Right renal cortex interstitium (tissue), 3 donors: ENCODE measurements around the gene HOXC5. TPM values are rescaled to one million over a fixed set of nuclear protein-coding genes. Genes with fewer than 3 reads are reported as not detected.

Source experiments
- DNase-seq, 3 donors: peaks; one replicate each; pipeline ENCODE4 v3.0.0-alpha.2; 2013; ENCODE audit warnings: low read depth in 3 of 3, low spot score in 2 of 3
- polyA plus RNA-seq, 3 donors: library from polyadenylated mRNA; unstranded; fragments of 120-200 nt; gene quantifications; one replicate each; pipeline ENCODE4 v1.2.1, GENCODE V29; 2013; ENCODE audit not compliant: insufficient read length in 3 of 3

Gene HOXC5
- polyA plus RNA-seq, 3 donors = 0.93 to 1.4 (median 1.4) TPM

DNA sequence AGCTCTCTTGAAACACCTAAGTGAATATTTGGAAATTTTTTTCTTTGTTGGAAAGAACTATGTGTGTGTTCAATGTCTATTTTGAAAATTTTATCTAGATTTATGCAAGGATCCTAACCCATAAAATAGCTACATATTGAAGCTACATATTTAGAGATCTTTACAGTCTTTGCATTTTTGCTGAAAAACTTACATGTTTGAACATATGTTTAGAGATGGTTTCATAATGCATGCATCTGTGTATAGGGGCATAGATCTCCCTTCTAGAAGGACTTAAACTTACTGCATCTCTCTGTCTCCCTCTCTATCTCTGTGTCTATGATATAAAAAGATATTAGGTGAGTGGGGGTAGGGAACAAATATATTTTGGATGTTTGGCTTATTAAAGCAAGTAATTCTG is 12.6 kb downstream of the HOXC5 start:
- DNase-seq = no peak

DNA sequence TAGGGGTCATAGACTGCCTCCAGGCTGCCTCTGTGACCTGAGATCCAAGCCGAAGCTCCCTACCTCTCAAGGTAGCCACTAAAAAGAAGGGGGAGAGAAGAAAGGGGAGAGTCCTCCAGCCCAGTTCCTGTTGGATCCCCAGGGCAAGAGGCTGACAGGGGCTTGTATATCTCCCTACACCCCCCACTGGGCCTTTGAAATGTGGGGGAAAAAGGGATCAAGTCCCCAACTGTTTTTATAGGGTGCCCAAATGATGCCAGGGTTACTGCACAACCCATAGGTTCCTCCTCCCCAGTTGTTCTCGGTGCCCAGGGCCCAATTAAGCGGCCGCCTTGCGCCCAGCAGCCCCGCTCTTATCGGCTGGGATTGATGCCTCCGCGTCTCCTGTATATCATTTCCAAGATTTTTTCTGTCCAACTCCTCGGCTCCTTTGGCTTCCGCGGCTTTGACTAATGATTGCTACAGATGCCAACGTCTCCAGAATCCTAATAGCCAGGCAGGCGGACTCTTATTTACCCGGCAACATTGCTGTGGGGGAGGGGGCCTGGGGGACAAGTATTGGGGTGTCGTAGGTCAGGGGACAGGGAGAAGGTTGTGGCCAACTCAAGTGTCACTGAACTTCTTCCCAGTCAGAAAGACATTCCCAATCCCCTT is 13.1 kb downstream of the HOXC5 start:
- no peak for DNase-seq

DNA sequence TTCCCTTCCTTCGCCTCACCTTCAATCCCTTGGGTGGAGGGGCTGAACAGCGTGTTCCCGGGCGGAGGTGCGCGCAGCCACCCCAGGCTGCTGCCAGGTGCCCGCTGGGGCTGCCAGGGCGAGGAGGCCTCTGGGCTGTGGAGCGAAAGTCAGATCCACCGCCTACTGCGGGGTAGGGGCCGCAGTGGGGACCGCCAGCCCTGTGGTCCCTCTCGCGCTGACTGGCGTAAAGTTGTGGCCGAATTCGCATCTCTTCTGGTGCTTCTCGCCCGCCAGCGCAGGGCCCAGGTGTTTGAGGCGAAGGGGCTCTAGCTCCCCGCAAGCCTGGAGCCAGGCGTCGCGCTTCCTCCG is 13.9 kb downstream of the HOXC5 start:
- DNase-seq = no peak

DNA sequence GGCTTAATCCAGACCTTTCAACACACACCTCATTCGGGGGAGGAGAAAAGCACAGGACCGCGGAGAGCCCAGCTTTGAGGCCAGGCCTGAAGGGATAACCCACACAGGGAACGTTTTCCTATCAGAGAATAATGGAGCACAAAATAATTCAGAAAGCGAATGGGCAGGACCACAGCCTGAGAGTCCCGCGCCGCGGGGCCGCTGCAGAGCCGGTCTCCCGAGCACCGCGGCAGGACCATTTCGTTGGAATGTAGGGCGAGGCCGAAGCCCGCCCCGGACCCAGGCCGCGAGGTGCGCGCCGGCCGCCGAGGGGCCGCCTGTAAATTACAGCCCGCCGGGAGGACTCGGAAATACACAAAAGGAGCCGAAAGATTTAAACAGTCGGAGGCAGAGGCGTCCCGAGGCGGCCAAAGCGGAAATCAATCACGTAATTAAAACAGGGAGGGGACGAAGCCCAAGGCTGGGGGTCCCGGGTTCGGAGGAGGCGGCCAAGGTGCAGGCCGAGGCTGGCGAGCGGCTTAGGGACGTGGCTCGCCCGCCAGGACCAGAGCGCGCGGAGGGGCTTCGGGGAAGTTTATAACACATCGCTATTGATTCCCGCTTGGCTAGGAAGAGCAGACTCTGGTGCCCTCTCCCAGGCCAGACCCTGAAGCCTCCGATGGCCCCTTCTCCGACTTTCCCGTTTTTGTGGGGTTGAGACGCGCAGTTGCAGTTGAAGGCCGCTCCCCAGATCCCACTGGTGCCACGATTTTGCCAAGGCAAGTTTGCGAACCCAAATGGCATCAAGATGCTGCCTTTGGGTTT is 14.5 kb downstream of the HOXC5 start:
- no peak for DNase-seq

DNA sequence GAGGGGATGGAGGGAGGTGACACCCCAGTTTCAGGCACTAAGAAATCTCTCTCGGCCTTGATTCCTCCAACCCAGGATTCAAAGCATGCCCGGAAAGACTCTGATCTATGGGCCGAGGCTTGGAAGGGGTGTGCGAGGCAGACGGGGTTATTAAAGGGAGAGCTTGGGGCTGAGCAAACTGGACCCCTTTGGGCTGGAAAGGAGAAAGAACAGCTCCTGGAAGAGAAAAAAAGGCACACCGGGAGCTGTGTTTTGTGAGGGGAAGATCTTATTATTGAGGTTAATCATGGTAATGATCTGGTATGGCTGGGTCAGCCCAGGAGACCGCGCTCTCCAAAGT is 15.1 kb downstream of the HOXC5 start:
- no peak for DNase-seq

DNA sequence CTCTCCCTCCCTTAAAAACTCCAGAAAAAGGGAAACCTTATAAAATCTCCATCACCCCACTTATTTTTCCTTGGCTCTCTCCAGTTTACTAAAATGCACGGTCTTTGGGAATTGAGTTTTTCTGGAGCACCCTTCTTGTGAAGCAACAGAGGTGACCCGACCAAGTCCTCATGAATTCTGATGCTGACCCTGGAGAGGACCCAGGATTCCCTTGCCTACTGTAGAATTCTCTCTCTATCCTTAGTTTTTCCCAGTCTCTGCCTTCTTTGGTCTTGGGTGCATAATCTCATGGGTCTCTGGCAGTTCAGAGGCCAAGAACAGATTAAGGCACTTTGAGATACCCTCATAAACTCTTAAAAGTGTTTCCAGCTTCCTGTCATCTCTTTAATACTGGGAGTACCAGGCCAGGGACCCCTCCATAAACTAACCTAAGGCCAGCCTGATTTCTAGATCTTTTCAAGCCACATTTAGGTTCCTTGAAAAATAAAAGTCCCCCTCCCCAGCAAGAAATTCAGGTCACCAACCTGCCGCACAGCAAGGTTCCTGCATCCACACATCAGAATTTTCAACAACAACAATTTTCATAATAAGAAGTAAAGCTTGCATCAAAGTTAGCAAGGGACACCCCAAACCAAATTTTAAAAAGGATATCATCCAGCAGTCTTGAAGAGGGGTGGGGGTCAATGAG is 15.7 kb downstream of the HOXC5 start:
- no peak for DNase-seq

DNA sequence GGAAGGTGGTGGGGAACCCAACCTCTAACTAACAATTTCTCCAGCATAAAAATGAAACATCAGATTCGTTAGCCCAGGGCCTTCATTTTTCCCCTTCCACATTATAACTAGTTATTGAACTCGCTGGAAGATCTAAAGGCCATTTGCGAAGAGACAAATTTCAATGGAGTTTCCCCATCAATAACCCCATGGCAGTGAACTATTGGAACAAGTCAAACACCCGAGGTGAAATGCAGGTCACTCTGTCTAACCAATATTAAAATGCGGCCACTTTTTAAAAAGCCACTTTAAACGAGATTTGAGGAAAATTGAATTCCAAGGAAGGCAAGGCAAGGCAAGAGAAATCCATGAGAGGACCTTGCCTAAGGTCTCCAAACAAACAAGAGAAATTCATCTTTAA is 16.3 kb downstream of the HOXC5 start:
- no peak for DNase-seq

DNA sequence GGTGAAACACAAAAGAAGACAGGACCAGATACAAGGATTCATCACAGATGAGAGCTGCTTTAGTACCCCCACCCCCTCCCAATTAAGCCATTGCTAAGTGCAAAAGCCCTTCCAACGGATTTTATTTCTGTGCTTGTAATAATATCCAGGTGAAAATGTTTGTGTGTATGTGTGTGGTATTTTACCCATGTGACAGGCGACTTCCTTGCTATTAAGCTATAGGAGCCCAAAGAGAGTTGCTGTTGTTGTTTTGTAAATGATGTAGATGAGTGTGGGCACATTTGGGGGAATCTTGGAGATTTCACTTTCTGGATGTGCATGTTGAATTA is 17.6 kb downstream of the HOXC5 start:
- no peak for DNase-seq

DNA sequence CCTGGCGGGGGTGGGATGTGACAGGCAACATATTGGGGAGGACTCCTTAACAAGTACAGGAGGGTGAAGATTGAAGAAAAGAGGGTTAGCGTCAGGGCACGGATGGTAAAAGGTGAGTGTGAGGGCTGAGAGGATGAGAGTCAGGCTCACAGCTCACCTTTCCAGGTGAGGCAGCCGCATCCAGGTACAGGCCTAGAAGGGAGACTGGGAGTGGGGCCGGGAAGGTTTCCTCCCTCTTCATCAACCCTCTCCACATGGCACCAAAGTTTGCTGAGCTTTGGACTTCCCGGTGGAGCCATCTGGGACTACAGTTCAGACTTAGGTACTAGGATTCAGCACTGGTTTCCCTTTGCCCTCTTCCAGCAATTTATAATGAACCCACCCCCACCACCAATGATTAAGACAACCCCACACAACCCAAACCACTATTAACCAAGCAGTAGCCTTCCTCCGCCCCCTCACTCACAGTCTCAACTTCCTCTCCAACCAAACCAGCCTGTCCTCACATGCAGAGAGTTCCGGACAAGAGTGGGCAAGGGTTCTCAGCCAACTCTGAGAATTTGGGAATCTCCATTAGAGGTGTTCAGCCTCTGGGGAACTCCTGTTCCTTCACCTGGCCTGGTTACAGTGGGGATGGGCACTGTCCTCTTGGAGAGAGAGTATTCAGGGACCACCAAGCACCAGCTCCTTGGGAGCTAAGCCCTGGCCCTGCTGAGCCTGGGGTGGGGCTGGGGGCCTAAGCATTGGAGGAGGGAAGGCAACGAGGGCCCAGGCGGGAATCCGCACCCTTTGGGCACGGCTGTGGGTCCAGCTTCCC is 18.4 kb downstream of the HOXC5 start:
- DNase-seq = no peak

DNA sequence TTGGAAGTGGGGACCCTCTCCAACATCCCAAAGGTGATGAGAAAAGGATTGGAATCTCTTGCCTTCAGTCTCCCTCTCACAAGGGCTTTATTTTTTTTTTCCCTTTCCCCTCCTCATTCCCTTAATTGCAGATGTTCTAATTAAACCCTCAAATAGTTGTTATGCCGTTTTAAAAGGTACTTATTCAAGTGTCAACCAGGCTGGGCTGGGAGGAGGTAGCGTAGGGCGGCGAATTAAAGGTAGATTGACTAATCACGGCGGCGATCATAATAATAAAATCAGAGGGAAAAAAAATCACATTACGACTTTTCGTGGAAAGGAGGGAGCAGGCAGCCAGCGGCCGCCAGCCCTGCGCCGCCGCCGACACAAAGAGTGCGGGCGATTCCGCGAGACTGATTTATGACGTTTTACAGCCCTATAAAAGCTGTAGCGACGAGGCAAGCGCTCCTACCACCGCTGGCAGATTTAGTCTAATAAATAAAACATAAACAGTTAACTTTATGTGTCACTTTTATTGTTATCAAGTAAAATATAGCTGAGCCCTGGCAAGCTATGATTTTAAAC is 19.1 kb downstream of the HOXC5 start:
- DNase-seq = peak in 1 of 3 donors; percentile 77

DNA sequence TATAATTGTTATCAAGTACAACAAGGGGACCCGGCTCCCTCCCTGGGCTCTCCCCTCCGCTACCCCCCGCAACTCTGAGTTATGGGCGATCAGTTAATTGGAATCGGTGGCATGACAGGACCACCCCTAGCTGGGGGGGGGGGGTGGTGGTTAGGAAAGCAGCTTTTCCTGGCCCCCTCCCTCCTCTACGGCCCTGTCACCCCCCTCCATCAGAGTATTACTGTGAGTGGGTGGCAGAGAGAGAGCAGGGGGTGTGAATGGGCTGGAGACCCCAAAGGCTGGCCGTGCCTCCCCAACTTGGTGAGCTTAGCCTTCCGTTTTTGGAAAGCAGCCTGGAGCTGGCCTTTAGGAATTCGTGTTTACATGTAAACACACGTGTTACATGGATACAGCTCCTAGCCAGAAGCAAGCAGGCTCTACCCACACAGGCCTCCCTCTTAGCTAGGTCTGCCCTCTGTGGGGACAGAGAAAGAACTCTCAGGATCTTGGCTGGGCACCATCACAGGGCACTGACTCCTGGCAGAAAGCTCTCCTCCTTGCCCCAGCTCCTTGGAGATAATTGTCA is 19.7 kb downstream of the HOXC5 start:
- no peak for DNase-seq

DNA sequence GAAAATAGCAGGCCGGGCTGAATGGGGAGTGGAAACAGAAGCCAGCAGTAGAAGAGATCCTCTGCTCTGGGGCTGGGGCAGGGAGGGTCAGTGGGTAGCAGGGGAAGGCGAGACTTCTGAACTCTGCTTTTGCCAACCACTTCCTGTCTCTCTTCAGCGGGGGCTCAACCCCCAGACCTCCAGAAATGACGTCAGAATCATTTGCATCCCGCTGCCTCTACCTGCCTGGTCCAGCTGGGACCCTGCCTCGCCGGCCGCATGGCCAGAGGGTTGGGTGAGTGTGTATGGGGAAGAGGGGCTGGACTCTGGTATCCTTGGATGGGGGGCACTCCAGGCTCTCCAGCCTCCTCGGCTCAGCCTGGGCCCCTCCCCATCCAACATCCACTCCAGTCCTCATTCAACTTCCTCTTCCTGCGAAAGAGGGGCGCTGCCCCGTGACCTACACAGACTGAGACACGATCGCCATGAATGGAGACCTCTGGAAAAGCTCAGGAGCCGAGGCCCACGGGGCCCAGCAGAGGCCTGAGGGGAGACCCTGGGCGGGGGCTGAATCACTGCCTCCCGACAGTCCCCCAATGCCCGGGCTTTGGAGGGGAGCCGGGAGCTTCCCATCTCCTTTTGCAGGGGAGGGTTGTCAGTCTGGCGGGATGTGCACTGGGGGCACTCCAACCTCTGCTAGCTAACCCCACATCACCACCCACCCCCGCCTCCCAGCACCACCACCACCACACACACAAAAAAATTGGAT is 20.3 kb downstream of the HOXC5 start:
- DNase-seq = no peak

DNA sequence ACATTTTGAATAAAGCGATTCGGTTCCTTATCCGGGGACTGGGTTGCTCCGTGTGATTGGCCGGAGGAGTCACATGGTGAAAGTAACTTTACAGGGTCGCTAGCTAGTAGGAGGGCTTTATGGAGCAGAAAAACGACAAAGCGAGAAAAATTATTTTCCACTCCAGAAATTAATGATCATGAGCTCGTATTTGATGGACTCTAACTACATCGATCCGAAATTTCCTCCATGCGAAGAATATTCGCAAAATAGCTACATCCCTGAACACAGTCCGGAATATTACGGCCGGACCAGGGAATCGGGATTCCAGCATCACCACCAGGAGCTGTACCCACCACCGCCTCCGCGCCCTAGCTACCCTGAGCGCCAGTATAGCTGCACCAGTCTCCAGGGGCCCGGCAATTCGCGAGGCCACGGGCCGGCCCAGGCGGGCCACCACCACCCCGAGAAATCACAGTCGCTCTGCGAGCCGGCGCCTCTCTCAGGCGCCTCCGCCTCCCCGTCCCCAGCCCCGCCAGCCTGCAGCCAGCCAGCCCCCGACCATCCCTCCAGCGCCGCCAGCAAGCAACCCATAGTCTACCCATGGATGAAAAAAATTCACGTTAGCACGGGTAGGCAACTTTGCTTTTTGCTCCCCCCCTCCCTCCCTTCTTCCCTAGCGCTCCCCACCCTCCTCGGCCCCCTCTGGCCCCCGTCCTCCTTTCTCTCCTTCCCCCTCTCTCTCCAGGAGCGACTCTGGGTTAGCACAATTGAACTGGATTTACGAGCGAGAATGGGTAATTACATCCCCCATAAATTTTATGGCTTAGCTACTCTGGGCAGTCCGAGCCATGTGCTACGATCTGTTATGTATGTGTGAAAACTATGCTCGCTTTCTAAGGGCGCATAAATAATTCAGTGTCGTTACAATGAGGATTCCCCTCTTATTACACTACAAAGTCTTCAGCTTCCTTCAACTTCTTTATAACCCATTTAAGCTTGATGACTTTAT is 21.2 kb downstream of the HOXC5 start, which contains the start of gene HOXC4:
Gene HOXC4, plus strand, starts transcription at position 85 of the 991 bp plus-strand sequence. Its CDS starts 88 bp downstream, at position 173.
- peak in 2 of 3 donors; percentile 88 to 90 for DNase-seq

DNA sequence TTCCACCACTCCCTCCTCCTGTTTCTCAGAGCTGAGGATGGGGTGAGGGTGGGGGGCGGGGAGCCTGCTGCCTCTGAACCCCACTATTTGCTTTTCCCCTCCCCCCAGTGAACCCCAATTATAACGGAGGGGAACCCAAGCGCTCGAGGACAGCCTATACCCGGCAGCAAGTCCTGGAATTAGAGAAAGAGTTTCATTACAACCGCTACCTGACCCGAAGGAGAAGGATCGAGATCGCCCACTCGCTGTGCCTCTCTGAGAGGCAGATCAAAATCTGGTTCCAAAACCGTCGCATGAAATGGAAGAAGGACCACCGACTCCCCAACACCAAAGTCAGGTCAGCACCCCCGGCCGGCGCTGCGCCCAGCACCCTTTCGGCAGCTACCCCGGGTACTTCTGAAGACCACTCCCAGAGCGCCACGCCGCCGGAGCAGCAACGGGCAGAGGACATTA is 21.9 kb downstream of the HOXC5 start:
- DNase-seq = no peak

DNA sequence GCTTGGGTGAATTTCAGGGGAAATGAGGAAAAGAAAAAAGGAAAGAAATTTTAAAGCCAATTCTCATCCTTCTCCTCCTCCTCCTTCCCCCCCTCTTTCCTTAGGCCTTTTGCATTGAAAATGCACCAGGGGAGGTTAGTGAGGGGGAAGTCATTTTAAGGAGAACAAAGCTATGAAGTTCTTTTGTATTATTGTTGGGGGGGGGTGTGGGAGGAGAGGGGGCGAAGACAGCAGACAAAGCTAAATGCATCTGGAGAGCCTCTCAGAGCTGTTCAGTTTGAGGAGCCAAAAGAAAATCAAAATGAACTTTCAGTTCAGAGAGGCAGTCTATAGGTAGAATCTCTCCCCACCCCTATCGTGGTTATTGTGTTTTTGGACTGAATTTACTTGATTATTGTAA is 22.7 kb downstream of the HOXC5 start:
- no peak for DNase-seq

DNA sequence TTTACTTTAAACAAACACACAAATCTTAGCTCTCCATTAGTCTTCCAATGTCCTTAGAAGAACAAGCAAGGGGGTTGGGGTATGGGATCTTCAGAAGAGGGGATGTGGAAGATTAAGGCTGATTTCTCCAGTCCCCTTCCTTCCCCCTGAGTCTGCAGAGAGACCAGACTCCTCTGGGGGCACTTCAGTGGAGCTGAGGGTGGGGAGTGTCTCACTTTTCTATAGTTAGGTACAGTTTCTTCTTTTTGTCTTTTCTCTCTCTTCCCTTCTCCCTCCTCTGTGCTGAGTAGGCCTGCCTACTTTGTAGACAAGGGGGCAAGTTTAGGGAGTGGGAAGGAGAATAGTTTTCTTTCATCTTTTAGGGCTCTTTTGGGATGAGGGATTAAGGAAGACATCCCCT is 23.3 kb downstream of the HOXC5 start:
- DNase-seq = no peak

DNA sequence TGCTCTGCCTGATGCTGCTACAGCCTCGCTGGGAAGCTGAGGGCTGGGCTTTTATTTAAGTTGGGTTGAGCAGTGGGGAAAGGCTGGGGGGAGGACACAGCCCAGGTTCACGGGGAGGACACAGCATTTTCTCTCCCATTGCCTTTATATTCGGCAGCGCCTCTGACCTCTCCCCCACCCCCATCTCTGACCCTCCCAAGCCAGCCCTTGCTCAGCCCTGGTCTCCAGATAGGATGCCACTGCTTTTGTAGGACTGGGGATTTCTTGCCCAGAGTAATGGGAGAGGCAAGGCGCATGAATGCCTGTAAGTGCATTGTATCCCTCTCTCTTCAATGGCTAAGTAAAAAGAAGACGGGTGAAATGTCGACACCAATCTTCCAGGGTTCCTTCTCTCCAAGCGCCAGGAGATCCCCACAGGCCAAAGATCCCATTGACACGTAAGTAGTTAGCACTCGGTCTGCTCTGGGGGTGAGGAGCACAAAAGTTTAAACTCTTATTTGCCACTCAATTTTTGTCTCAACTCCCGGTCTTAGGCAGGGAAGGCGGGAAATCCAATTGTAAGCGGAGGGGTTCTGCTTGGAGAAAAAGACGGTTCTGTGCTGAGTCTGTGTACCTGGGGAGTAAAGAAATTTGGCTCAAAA is 25.4 kb downstream of the HOXC5 start:
- no peak for DNase-seq

DNA sequence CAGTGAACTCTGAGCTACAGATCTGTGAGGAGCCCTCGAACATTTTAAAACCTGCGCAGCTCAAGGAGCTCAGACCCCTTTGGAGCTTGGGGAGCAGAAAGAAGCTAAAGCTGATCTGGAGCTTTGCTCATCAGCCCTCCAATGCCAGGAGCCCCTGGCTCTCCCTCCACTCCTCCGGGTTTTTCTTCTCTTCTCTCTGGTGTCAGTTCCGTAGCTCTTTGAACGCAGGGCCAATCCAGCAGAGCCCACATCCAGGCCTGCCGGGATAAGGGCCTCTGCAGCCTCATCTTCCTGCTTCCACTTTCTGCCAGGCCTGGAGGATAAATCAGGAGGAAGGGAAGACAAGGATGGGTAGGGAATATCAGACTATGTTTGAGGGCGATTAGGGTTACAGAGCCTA is 26.8 kb downstream of the HOXC5 start:
- DNase-seq = no peak
